ENCODE data around the gene PITRM1.

Gene PITRM1

GRCh38 chr10:3139216-3139910, 33.2 kb downstream of the PITRM1 start:
- DNase-seq = no peak

DNA sequence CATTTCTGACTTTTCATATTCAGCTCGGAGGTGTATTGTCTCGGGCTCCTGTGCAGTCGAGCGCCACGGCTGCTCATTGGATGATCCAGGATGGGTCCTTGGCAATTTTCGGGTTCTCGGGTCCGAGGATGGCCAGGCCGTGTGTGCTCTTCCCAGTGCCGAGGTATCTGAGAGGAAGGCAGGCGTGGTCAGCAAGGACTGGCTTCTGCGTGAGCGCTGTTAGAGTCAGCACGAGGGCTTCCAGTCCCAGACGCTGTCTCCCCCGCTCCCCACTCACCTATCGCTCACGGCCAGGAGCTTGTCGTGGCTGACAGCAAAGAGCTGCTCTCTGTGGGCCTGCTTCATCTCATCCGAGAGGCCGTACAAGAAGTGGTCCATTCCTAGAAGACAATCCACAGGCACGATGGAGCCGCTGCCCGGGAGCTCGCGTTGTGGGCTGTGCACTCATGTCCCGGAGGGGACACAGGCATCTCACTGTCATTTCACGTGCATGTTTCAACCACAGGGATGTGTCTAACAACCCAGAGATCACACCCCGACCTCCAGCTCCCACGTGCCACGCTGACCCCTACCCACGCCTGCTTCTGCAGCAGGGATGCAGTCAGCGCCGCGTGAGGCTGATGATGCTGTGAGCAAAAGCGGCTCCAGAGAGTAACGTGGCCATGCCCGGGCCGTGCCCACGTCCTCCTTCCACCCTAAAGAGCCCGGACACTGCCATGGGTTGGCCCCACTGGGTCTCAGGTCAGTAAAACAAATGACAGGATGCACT, 34.4 kb downstream of the PITRM1 start:
- no peak for DNase-seq

- DNase-seq = peak in 7 of 14 donors; percentile 9 to 87 (median 28)
Observed at GRCh38 chr10:3136763-3137611, 35.6 kb downstream of the PITRM1 start.

DNA sequence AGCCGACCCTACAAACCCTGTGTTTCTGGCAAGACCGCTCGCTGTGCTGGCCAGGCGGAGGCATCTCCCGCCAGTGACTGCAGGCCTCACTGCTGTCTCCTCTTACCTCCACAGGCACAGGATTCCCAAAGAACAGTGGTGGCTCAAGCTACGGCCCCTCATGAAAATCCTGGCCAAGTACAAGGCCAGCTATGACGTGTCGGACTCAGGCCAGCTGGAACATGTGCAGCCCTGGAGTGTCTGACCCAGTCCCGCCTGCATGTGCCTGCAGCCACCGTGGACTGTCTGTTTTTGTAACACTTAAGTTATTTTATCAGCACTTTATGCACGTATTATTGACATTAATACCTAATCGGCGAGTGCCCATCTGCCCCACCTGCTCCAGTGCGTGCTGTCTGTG, 36.2 kb downstream of the PITRM1 start:
- peak in 3 of 14 donors; percentile 13 to 42 (median 38) for DNase-seq

GRCh38 chr10:3135006-3135405, 37.6 kb downstream of the PITRM1 start:
- DNase-seq = no peak

DNA sequence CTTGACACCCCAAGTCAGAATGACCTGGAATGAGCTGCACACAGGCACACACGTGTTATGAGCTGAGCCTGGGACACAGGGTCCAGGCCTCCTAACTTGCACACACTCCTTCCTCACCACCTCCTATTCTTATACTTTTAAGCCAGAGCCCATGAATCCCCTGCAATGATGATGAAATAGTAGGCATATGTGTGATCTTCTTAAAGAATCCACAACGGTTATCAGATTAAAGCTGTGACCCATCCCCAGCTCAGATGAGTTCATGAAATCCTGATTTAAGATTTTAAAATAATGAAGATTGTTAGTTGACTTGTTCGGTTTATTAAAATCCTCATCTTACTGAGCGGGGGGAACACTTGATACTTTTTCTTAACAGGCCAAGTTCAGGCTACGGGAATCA, 38.6 kb downstream of the PITRM1 start:
- DNase-seq = no peak

GRCh38 chr10:3132036-3133025, 40.3 kb downstream of the PITRM1 start:
- no peak for DNase-seq

GRCh38 chr10:3131098-3131497, 41.5 kb downstream of the PITRM1 start:
- no peak for DNase-seq

GRCh38 chr10:3129581-3130340, 42.8 kb downstream of the PITRM1 start:
- DNase-seq = no peak

DNA sequence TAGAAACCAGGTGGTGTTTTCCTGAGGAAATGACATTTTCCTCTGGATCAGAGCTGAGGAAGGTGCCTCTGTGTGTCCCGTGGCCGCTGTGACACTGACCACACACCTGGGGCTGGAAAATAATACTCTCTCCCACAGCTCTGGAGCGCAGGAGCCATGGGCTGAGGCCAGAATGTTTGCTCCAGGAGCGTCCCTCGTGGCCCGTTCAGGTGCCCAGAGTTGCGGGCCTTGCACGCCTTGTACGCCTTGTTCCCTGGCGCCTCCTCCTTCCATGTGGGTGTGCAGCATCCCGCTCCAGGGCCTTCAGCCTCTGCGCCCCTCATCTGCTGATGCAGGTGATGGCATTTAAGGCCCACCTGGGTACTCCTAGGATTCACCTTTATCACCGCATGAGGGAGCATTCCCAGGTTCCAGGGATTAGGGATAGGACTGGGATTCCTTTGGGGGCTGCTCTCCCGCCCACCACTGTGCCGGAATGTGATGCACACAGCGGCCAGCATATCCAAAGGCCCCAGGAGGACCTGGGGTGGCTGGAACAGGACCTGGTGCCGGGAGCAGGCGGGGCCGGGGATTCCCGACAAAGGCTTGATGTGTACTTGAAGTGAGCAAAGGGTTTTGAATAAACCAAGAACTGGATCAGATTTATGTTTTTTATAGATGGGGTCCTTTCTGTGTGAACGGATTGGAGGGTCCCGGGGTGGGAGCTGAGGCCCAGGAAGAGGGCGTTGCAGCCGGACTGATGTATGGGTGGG, 44.0 kb downstream of the PITRM1 start:
- DNase-seq = no peak

GRCh38 chr10:3127921-3128320, 44.7 kb downstream of the PITRM1 start:
- DNase-seq = no peak

DNA sequence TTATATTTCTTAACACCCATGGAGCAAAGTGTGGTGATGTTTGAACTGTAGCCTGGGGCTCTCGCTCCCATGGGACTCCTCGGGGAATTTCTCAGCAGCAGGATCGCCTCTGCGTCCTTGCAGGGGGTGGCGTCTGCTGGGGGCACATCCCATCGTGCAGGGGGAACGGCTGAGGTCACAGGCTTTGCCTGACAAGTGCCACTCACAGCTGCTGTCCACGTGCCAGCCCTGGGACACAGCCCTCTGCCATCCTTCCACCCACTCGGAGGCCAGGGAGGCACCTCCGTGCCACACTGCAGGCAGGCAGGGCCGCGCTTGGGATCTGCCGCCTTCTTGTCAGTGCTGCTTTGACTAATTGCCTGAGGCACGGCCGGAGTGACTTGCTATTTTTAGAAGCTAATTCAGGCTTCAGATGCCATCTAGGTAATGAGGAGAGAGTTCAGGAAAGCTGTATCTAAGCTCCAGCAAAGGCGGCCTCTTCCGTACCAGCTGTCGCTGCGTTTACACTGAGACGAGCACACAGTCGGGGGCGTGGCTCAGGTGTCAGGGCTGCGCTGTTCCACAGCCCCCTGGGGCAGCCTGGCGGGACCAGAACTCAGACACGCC, 45.7 kb downstream of the PITRM1 start:
- peak in 1 of 14 donors; percentile 83 for DNase-seq

DNA sequence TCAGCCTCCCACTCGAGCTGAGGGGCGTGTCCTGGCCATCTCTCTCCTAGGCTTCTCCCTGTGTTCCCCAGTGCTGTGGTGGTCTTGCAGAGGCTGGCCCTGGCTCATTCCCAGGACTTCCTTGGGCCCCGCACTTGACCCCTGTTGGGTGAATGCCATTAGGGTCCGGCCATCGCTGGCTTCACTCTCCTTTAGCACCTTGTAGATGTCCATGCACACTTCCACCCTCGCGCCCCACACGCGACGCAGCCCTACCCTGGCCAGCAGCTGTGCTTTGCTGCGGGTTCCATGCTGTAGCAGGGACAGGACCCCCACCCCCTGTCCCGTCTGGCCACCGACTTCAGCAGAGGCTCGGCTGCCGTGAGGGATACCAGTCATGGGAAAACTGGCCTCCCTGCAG, 46.3 kb downstream of the PITRM1 start:
- DNase-seq = no peak

- DNase-seq = no peak
Observed at GRCh38 chr10:3125527-3126170, 46.9 kb downstream of the PITRM1 start.

- no peak for DNase-seq
Observed at GRCh38 chr10:3124412-3125175, 48.0 kb downstream of the PITRM1 start.

GRCh38 chr10:3123571-3124411, 48.8 kb downstream of the PITRM1 start:
- peak in 2 of 14 donors; percentile 28 to 34 for DNase-seq

- DNase-seq = no peak
Observed at GRCh38 chr10:3122486-3123205, 49.9 kb downstream of the PITRM1 start.
